Rectal smooth muscle tissue (tissue), 1 donor: ENCODE results near the gene KRTAP10-10.
"Not testable (repeated sequence)": the region's sequence is repeated elsewhere in the genome, so short reads cannot be mapped to it uniquely, and the experiment has no call there.

ENCODE experiments used
- H3K27ac ChIP-seq: one replicate; pipeline ENCODE4 v1.7.0; 2013; ENCODE audit warnings: low read depth, low read length, inconsistent platforms
- H3K27me3 ChIP-seq: one replicate; pipeline ENCODE4 v1.7.0; 2013; ENCODE audit warnings: low read length; ENCODE audit not compliant: control insufficient read depth, insufficient read depth
- H3K36me3 ChIP-seq: one replicate; pipeline ENCODE4 v1.7.0; 2013; ENCODE audit warnings: low read length; ENCODE audit not compliant: control insufficient read depth, insufficient read depth
- H3K4me1 ChIP-seq: one replicate; pipeline ENCODE4 v1.7.0; 2013; ENCODE audit warnings: low read length; ENCODE audit not compliant: control insufficient read depth, insufficient read depth
- H3K4me3 ChIP-seq: one replicate; pipeline ENCODE4 v1.7.0; 2013; ENCODE audit warnings: low read length
- H3K9ac ChIP-seq: one replicate; pipeline ENCODE4 v1.7.0; 2013; ENCODE audit warnings: low read length

Gene KRTAP10-10

GRCh38 chr21:44610157-44610843, 26.9 kb upstream of the KRTAP10-10 start:
- H3K27me3 ChIP-seq, H3K4me1 ChIP-seq, H3K36me3 ChIP-seq, H3K4me3 ChIP-seq, H3K9ac ChIP-seq, H3K27ac ChIP-seq: not testable (repeated sequence)

GRCh38 chr21:44611551-44611950, 25.6 kb upstream of the KRTAP10-10 start:
- Histone ChIP-seq H3K4me1 (no peaks in the 10 kb centered on the region), H3K27me3 (no peaks in the 10 kb centered on the region), H3K36me3 (no peaks in the 10 kb centered on the region), H3K9ac (no peak overlapping the region), H3K27ac (no peak overlapping the region), H3K4me3 (no peak overlapping the region)

- no peak within 1 kb of the TSS for H3K4me3 ChIP-seq
- H3K27ac ChIP-seq: no peak within 1 kb of the TSS
- H3K4me1 ChIP-seq: no peaks in the 10 kb centered on the region
- no peaks in the 10 kb centered on the region for H3K27me3 ChIP-seq
- no peak within 1 kb of the TSS for H3K9ac ChIP-seq
- H3K36me3 ChIP-seq: no peaks in the 10 kb centered on the region
Measured at GRCh38 chr21:44612029-44612486, 25.1 kb upstream of the KRTAP10-10 start, which contains the start of gene KRTAP10-8. Gene KRTAP10-8 (plus strand): TSS chr21:44612079. CDS start chr21:44612101, 22 bp downstream.

GRCh38 chr21:44612669-44613229, 24.4 kb upstream of the KRTAP10-10 start:
- Histone ChIP-seq H3K4me1 (no peaks in the 10 kb centered on the region), H3K27ac (no peak overlapping the region), H3K4me3 (no peak overlapping the region), H3K27me3 (no peaks in the 10 kb centered on the region), H3K9ac (no peak overlapping the region), H3K36me3 (no peaks in the 10 kb centered on the region)

- Histone ChIP-seq H3K27me3 (no peaks in the 10 kb centered on the region), H3K4me3 (no peak overlapping the region), H3K36me3 (no peaks in the 10 kb centered on the region), H3K27ac (no peak overlapping the region), H3K9ac (no peak overlapping the region), H3K4me1 (no peaks in the 10 kb centered on the region)
Measured at GRCh38 chr21:44613386-44614155, 23.6 kb upstream of the KRTAP10-10 start.

GRCh38 chr21:44614161-44614631, 23.0 kb upstream of the KRTAP10-10 start:
- no peaks in the 10 kb centered on the region for H3K4me1 ChIP-seq
- no peaks in the 10 kb centered on the region for H3K36me3 ChIP-seq
- H3K27ac ChIP-seq: no peak overlapping the region

GRCh38 chr21:44614961-44615391, 22.2 kb upstream of the KRTAP10-10 start:
- Histone ChIP-seq H3K4me1 (no peaks in the 10 kb centered on the region), H3K9ac (no peak overlapping the region), H3K27ac (no peak overlapping the region), H3K36me3 (no peaks in the 10 kb centered on the region), H3K27me3 (no peaks in the 10 kb centered on the region), H3K4me3 (no peak overlapping the region)

More at GRCh38 chr21:44614161-44614631, 23.0 kb upstream of the KRTAP10-10 start:
- H3K4me3 ChIP-seq: no peak overlapping the region
- no peaks in the 10 kb centered on the region for H3K27me3 ChIP-seq
- H3K9ac ChIP-seq: no peak overlapping the region

GRCh38 chr21:44615466-44615865, 21.7 kb upstream of the KRTAP10-10 start:
- H3K27ac ChIP-seq: no peak overlapping the region
- H3K9ac ChIP-seq: no peak overlapping the region
- H3K36me3 ChIP-seq: no peaks in the 10 kb centered on the region
- H3K4me1 ChIP-seq: no peaks in the 10 kb centered on the region
- no peak overlapping the region for H3K4me3 ChIP-seq
- H3K27me3 ChIP-seq: no peaks in the 10 kb centered on the region

GRCh38 chr21:44615911-44616590, 21.1 kb upstream of the KRTAP10-10 start:
- H3K36me3 ChIP-seq: no peaks in the 10 kb centered on the region
- no peaks in the 10 kb centered on the region for H3K27me3 ChIP-seq
- no peak overlapping the region for H3K9ac ChIP-seq
- H3K4me3 ChIP-seq: no peak overlapping the region
- no peak overlapping the region for H3K27ac ChIP-seq
- no peaks in the 10 kb centered on the region for H3K4me1 ChIP-seq

- no peak overlapping the region for H3K9ac ChIP-seq
- H3K36me3 ChIP-seq: no peaks in the 10 kb centered on the region
- no peaks in the 10 kb centered on the region for H3K27me3 ChIP-seq
- no peak overlapping the region for H3K27ac ChIP-seq
- H3K4me1 ChIP-seq: no peaks in the 10 kb centered on the region
- no peak overlapping the region for H3K4me3 ChIP-seq
Measured at GRCh38 chr21:44616591-44616926, 20.6 kb upstream of the KRTAP10-10 start.

- Histone ChIP-seq H3K9ac (no peak overlapping the region), H3K4me1 (no peaks in the 10 kb centered on the region), H3K36me3 (no peaks in the 10 kb centered on the region), H3K27ac (no peak overlapping the region), H3K27me3 (no peaks in the 10 kb centered on the region), H3K4me3 (no peak overlapping the region)
Measured at GRCh38 chr21:44617071-44617501, 20.1 kb upstream of the KRTAP10-10 start.

- no peak overlapping the region for H3K27ac ChIP-seq
- no peaks in the 10 kb centered on the region for H3K4me1 ChIP-seq
- H3K36me3 ChIP-seq: no peaks in the 10 kb centered on the region
- H3K27me3 ChIP-seq: no peaks in the 10 kb centered on the region
- H3K9ac ChIP-seq: no peak overlapping the region
- no peak overlapping the region for H3K4me3 ChIP-seq
Measured at GRCh38 chr21:44618504-44618903, 18.7 kb upstream of the KRTAP10-10 start.
